Gastrocnemius medialis (tissue), 4 donors: ENCODE data around the gene GFOD1.

Experiments used
- POLR2A ChIP-seq, 2 donors: fragments of 450-650 bp; IDR thresholded peaks; one replicate each; pipeline ENCODE4 v1.6.1; 2017; ENCODE audit warnings: antibody characterized with exemption in 2 of 2, mild to moderate bottlenecking in 2 of 2, moderate library complexity in 2 of 2
- TF ChIP-seq, protein P1 (sequence below), 5 experiments: fragments of 450-650 bp in 3 of 5; fragments of 200-600 bp in 2 of 5; sonication (generic) in 2 of 5; IDR thresholded peaks in 4 of 5; conservative IDR thresholded peaks in 1 of 5; 1 replicate in 4 of 5; 2 replicates in 1 of 5; pipeline ENCODE4 v1.5.1; 2016 to 2019; ENCODE audit warnings: antibody characterized with exemption in 5 of 5, mild to moderate bottlenecking in 3 of 5, moderate library complexity in 3 of 5

DNA sequence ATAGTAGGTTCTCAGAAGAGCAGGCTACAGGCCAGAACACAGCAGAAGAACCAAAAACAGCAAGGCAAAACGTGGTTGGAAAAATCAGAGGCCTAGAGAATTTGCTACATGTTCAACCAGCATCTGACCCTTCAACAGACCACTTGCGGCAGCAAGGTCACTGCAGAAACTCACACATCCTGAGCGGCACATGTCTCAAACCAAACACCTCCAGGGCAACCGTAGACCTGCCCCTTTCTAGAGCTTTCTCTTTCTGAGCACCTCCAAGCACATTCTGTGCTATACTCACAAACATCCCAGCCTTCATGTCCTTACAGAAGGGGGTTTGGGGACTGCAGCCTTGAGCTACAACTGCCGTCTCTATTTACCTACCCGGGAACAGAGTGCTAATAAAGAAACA is 52.6 kb downstream of the GFOD1 start:
- TF ChIP-seq, protein P1, sequence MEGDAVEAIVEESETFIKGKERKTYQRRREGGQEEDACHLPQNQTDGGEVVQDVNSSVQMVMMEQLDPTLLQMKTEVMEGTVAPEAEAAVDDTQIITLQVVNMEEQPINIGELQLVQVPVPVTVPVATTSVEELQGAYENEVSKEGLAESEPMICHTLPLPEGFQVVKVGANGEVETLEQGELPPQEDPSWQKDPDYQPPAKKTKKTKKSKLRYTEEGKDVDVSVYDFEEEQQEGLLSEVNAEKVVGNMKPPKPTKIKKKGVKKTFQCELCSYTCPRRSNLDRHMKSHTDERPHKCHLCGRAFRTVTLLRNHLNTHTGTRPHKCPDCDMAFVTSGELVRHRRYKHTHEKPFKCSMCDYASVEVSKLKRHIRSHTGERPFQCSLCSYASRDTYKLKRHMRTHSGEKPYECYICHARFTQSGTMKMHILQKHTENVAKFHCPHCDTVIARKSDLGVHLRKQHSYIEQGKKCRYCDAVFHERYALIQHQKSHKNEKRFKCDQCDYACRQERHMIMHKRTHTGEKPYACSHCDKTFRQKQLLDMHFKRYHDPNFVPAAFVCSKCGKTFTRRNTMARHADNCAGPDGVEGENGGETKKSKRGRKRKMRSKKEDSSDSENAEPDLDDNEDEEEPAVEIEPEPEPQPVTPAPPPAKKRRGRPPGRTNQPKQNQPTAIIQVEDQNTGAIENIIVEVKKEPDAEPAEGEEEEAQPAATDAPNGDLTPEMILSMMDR (IDR thresholded peaks at IDR 0.05 in 4 of 5, conservative IDR thresholded peaks at IDR 0.05 in 1 of 5) = no peak
- TF ChIP-seq POLR2A (IDR thresholded peaks at IDR 0.05) = no peak
